CD4-positive, alpha-beta T cell treated with Interleukin-15 for 4 hours (primary cell): Measurements from ENCODE around the gene ATP1B3.
"Not testable (repeated sequence)": the region's sequence is repeated elsewhere in the genome, so short reads cannot be mapped to it uniquely, and the experiment has no call there.

ENCODE experiments used
- DNase-seq: peaks from one replicate; pipeline ENCODE4 v3.0.0-alpha.2; 2020; ENCODE audit warnings: low spot score

Gene ATP1B3

GRCh38 chr3:141945726-141946485 lies 69.5 kb downstream of the ATP1B3 start:
- DNase-seq, result no peak

DNA sequence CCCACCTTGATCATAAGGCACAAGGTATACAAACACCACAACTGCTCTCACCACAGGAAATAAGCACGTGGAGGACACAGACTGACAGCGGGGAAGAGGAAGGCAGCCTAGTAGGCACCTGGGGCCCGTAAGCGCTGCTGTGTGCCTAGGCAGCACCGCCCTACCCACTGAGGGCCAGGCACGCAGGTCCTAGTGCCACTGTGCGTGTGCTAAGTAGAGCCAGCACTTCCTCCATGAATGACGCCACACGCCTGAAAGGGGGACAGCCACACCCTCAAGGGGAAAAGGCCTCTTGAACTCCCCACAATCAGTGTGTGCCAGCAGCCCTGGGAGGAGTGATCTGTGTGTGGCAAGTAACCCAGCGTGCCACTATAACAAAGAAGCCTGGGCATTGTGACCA lies 73.0 kb downstream of the ATP1B3 start:
- DNase-seq, result no peak

GRCh38 chr3:141949972-141950371 lies 73.5 kb downstream of the ATP1B3 start:
- DNase-seq, result no peak

DNA sequence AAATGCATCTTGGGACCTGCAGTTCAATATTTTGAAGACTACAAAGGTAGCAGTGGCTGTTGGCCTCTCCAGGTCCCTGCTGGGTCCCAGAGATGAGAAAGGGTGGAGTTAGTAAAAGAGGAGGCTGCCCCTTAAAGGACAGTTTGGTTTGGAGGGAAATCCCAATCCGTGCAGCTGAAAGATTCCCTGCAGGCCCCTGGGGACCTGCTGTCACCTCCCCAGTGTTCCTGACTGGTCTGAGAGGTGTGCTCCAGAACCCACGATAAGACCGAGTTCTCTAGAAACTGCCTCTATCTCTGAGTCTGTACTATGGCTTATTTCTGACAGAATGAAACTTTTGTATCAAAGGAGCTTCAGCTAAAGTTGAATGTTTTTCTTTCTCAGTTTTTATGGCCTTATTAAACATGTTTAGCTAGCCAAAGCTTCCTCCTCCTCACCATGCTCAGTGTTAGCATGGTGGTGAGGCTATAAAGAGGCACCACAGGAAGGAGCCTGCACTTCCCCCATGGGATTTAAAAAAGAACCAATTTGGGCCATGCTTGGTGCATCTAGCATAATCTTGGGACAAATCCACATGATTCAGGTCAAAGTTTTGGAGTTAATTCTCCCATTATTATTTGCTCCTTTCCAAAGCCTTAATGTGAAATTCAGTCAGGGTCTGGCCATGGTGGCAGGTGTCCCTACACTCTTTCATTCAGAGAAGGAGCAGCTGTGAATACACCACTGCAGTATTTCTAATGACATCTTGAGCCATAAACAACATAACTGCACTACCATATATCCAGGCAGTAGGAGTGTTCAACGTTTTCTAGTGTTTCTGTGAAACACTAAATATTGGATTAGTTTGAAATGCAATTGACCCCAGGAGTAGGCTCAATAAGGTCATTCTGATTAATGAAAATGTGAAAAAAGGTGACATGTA lies 74.4 kb downstream of the ATP1B3 start:
- no peak for DNase-seq

GRCh38 chr3:141952611-141953010 lies 76.2 kb downstream of the ATP1B3 start:
- no peak for DNase-seq

GRCh38 chr3:141955175-141955574 lies 78.7 kb downstream of the ATP1B3 start:
- DNase-seq, result no peak

DNA sequence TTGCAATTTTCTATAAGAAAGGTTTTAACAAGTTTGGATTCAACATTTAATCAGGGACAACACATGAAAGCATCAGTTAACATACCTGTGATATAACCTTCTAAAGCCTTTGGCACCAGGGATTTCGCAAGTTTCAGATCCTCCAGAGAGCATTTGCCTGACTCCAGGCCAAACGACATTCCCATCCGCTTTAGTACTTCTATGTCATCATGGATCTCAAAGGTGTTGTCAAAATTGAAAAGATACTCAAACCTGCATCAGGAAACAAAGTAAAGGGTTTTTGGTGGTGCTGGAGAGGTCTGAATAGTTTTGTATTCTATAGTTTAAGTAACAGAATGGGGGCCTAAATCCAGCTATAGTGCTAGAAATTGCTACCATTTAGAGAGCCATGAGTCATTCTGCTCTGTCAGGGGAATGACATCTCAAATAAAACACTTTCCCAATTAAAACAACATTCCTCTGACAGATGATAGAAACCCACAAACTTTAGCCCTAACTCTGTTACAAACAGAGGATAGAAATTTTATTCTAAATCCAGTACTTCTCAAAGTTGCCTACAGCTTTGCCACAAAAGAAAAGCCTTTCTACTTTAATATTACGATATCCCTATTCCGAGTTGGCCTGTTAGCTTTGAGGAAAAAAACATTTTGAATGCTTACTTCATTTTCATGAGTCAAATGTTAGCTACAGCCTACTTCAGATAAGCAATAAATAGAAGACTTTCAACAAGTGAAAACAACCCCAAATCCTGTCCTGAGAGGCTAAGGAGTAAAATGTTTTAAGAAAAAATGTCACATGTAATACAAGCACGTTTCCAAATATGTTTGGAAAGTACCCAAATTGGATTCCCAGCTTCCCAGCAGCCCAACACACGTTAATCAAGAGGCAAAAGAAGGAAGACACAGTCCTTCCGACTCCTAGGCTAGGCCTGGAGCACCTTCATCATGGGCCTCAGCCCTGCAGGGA lies 83.4 kb downstream of the ATP1B3 start:
- DNase-seq, result no peak

GRCh38 chr3:141960731-141961130 lies 84.3 kb downstream of the ATP1B3 start:
- DNase-seq, result no peak

GRCh38 chr3:141963301-141963700 lies 86.9 kb downstream of the ATP1B3 start:
- DNase-seq, result no peak

- DNase-seq, result no peak
Observed at GRCh38 chr3:141965471-141965870, 89.0 kb downstream of the ATP1B3 start.

DNA sequence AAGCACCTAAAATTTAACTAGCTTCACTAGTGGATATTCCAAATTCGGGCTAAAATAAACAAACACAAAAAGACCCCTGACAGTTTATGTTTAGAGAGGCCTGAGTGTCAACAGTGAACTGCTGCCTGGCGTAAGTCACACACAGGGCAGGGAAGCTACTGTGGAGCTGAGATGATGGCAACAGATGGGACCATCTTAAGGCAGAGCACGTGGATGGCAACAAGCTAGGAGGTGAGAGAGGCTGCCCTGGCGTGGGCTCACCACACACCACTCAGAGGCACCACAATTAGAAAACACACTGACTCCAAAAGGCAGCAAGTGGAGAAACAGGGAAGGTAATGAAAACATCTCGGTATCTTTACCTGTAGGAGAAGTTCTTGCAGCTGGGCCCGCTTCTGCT lies 93.3 kb downstream of the ATP1B3 start:
- no peak for DNase-seq

DNA sequence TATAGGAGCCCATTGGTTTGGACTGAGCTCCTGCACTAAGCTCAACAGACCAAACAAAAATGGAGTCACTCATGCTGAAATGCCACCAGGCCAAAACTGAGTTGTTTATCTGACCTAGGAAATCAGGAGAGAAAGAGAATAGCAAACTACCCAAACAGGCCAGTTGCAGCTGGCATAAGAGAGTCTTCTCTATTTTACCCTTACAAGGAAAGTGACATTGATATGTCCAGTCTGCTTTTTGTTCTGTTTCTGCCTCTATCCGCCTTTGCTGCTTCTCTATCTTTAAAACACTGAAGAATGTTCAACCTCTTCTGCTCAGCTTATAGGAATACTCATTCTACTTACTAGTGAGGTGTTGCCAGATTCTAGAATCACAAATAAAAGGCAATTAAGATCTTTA lies 95.1 kb downstream of the ATP1B3 start:
- DNase-seq, result no peak

GRCh38 chr3:141972399-141972798 lies 96.0 kb downstream of the ATP1B3 start:
- no peak for DNase-seq

DNA sequence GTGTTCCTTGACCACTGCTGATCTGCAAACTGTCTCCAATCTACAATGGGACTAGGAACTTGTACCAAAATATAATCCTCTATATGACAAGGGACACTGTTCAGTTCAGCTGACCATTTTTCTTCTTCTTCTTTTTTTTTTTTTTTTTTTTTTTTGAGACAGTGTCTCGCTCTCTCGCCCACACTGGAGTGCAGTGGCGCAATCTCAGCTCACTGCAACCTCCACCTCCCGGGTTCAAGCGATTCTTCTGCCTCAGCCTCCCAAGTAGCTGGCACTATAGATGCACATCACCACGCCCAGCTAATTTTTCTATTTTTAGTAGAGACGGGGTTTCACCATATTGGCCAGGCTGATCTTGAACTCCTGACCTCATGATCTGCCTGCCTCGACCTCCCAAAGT lies 98.3 kb downstream of the ATP1B3 start:
- DNase-seq, result not testable (repeated sequence)
